ENCODE results near the gene PYM1. TPM values are rescaled to one million over a fixed set of nuclear protein-coding genes. Genes with fewer than 3 reads are reported as not detected.

Gene PYM1
- polyA plus RNA-seq (ENCODE audit: low read depth in 6 of 6) = 10 to 100 TPM; 60.7 to 88.1 (median 76.5) TPM

- peak; percentile 45 for DNase-seq
- H3K36me3 Mint-ChIP-seq = peaks cover 0 to 10% of the 10 kb centered on the region in 2 donors
- ATAC-seq (ENCODE audit: low read depth in 2 of 2) = peak; percentile 2 to 9
- peak within 1 kb of the TSS; percentile 94 to 100 (median 99) for H3K4me3 Mint-ChIP-seq
- peak within 1 kb of the TSS; percentile 97 to 99 (median 98) for H3K27ac Mint-ChIP-seq
- peaks cover 57 to 72% (median 69%) of the 10 kb centered on the region in 3 donors for H3K4me1 Mint-ChIP-seq
- no peaks in the 10 kb centered on the region for H3K9me3 Mint-ChIP-seq
- no peaks in the 10 kb centered on the region for H3K27me3 Mint-ChIP-seq
Observed at GRCh38 chr12:55927588-55928502, at the start of gene PYM1. TSS of gene PYM1 (minus strand) at chr12:55927894. CDS start at chr12:55927761, 133 bp downstream.

GRCh38 chr12:55974308-55974730, 46.6 kb upstream of the PYM1 start:
- Mint-ChIP-seq H3K36me3 (peaks cover 0 to 4% of the 10 kb centered on the region in 2 donors), H3K4me1 (peaks cover 20 to 26% (median 21%) of the 10 kb centered on the region in 3 donors), H3K27ac (no peak overlapping the region), H3K27me3 (no peaks in the 10 kb centered on the region), H3K9me3 (no peaks in the 10 kb centered on the region), H3K4me3 (no peak overlapping the region)
- DNase-seq (no peak), ATAC-seq (ENCODE audit: low read depth in 2 of 2) (peak; percentile 3 to 6)

DNA sequence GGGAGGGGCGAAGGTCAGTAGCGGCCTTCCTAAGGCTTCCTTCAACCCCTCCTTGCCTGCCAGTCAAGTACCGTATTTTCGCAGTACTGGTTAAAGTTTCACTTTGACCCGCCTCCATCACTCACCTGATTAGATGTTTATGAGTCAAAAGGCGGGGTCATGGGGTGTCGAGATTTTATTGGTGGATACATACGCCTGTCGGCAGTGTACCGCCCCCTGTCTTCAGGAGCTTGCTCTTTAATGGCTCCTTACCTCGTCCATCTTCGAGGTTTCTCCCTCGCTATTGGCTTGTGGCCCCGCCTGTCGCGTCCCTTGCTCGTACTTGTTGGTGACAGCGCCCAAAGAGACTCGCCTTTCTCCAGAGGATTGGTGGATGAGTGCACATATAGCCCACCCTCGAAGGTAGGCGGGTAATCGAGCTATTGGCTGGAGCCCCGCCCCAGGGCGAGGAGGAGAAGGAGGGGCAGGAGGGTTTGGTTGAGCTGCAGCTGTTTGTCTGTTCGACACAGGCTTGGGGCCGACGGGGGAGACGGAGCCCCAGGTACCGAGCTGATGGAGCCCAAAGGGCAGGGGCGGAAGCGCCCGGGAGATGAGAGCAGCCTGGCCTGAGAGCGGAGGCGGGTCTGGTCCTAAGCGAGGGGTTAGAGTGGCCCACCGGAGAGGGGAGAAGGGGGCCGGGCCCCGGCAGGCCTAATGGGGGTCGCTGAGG, 46.1 kb upstream of the PYM1 start, which contains the start of gene RAB5B:
TSS of gene RAB5B (plus strand) at position 480 of the 709 bp plus-strand sequence. CDS start 12,883 bp downstream, outside the sequence.
- H3K4me3 Mint-ChIP-seq = no peak within 1 kb of the TSS
- H3K4me1 Mint-ChIP-seq = peaks cover 14 to 21% (median 17%) of the 10 kb centered on the region in 3 donors
- H3K9me3 Mint-ChIP-seq = no peaks in the 10 kb centered on the region
- no peaks in the 10 kb centered on the region for H3K36me3 Mint-ChIP-seq
- no peaks in the 10 kb centered on the region for H3K27me3 Mint-ChIP-seq
- DNase-seq = peak; percentile 97
- ATAC-seq (ENCODE audit: low read depth in 2 of 2) = peak; percentile 86 to 90
- no peak within 1 kb of the TSS for H3K27ac Mint-ChIP-seq

GRCh38 chr12:55972911-55973598, 45.4 kb upstream of the PYM1 start:
- Mint-ChIP-seq H3K27me3 (no peaks in the 10 kb centered on the region), H3K4me3 (no peak overlapping the region), H3K27ac (no peak overlapping the region), H3K9me3 (no peaks in the 10 kb centered on the region), H3K4me1 (peaks cover 13 to 18% (median 17%) of the 10 kb centered on the region in 3 donors), H3K36me3 (no peaks in the 10 kb centered on the region)
- DNase-seq = no peak
- no peak for ATAC-seq (ENCODE audit: low read depth in 2 of 2)

GRCh38 chr12:55972456-55972855, 44.8 kb upstream of the PYM1 start:
- Mint-ChIP-seq H3K36me3 (no peaks in the 10 kb centered on the region), H3K27ac (peak overlapping the region in 3 of 6 donors; percentile 10 to 84 (median 67)), H3K4me3 (peak overlapping the region in 1 of 8 donors; percentile 29), H3K4me1 (peaks cover 15 to 24% (median 19%) of the 10 kb centered on the region in 3 donors), H3K9me3 (no peaks in the 10 kb centered on the region), H3K27me3 (no peaks in the 10 kb centered on the region)
- no peak for ATAC-seq (ENCODE audit: low read depth in 2 of 2)
- no peak for DNase-seq

DNA sequence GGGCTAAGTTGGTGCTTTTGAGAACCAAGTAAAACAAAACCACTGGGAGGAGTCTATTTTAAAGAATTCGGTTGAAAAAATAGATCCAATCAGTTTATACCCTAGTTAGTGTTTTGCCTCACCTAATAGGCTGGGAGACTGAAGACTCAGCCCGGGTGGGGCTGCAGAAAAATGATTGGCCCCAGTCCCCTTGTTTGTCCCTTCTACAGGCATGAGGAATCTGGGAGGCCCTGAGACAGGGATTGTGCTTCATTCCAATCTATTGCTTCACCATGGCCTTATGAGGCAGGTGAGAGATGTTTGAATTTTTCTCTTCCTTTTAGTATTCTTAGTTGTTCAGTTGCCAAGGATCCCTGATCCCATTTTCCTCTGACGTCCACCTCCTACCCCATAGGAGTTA, 44.3 kb upstream of the PYM1 start:
- peak overlapping the region in 3 of 6 donors; percentile 10 to 84 (median 67) for H3K27ac Mint-ChIP-seq
- DNase-seq (no peak), ATAC-seq (ENCODE audit: low read depth in 2 of 2) (no peak)
- H3K27me3 Mint-ChIP-seq = no peaks in the 10 kb centered on the region
- no peaks in the 10 kb centered on the region for H3K36me3 Mint-ChIP-seq
- H3K4me3 Mint-ChIP-seq = peak overlapping the region in 1 of 8 donors; percentile 29
- no peaks in the 10 kb centered on the region for H3K9me3 Mint-ChIP-seq
- peaks cover 19 to 25% (median 20%) of the 10 kb centered on the region in 3 donors for H3K4me1 Mint-ChIP-seq

DNA sequence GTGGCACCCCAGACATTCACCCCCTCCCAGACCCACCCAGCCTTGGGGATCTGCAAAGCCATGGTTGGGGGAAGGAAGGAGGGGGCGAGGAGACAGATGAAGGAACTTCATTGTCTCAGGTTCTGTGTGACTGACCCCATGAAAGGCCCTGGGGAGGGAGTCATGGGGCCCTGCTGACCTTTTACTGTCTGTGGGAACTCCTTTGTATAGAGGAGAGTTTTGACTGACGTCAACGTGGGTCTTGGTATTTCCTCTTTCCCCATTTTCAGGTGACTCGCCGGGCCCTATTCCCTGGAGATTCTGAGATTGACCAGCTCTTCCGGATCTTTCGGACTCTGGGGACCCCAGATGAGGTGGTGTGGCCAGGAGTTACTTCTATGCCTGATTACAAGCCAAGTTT, 43.1 kb upstream of the PYM1 start:
- Mint-ChIP-seq H3K4me1 (peaks cover 24 to 29% (median 25%) of the 10 kb centered on the region in 3 donors), H3K27ac (peak overlapping the region in 1 of 6 donors; percentile 16), H3K27me3 (no peaks in the 10 kb centered on the region), H3K36me3 (no peaks in the 10 kb centered on the region), H3K9me3 (no peaks in the 10 kb centered on the region), H3K4me3 (no peak overlapping the region)
- ATAC-seq (ENCODE audit: low read depth in 2 of 2) (no peak), DNase-seq (no peak)

GRCh38 chr12:55969356-55969755, 41.7 kb upstream of the PYM1 start:
- Mint-ChIP-seq H3K27me3 (no peaks in the 10 kb centered on the region), H3K4me1 (peaks cover 29 to 36% (median 30%) of the 10 kb centered on the region in 3 donors), H3K4me3 (peak overlapping the region in 1 of 8 donors; percentile 93), H3K27ac (no peak overlapping the region), H3K9me3 (no peaks in the 10 kb centered on the region), H3K36me3 (no peaks in the 10 kb centered on the region)
- ATAC-seq (ENCODE audit: low read depth in 2 of 2) = no peak
- DNase-seq = no peak

- Mint-ChIP-seq H3K27ac (peak within 1 kb of the TSS; percentile 82 to 92 (median 90)), H3K4me1 (peaks cover 29 to 31% (median 30%) of the 10 kb centered on the region in 3 donors), H3K9me3 (no peaks in the 10 kb centered on the region), H3K27me3 (no peaks in the 10 kb centered on the region), H3K36me3 (no peaks in the 10 kb centered on the region), H3K4me3 (peak within 1 kb of the TSS; percentile 92 to 97 (median 94))
- DNase-seq (peak; percentile 83), ATAC-seq (ENCODE audit: low read depth in 2 of 2) (peak; percentile 96 to 98)
Observed at GRCh38 chr12:55966408-55967281, 39.0 kb upstream of the PYM1 start, which contains the start of gene CDK2. TSS of gene CDK2 (plus strand) at chr12:55966830. CDS start at chr12:55967009, 179 bp downstream.

- peak within 1 kb of the TSS; percentile 92 to 97 (median 94) for H3K4me3 Mint-ChIP-seq
- H3K27me3 Mint-ChIP-seq = no peaks in the 10 kb centered on the region
- peak within 1 kb of the TSS; percentile 82 to 92 (median 90) for H3K27ac Mint-ChIP-seq
- H3K36me3 Mint-ChIP-seq = no peaks in the 10 kb centered on the region
- H3K9me3 Mint-ChIP-seq = no peaks in the 10 kb centered on the region
- no peak for DNase-seq
- peaks cover 29 to 31% (median 30%) of the 10 kb centered on the region in 3 donors for H3K4me1 Mint-ChIP-seq
- ATAC-seq (ENCODE audit: low read depth in 2 of 2) = peak; percentile 15
Observed at GRCh38 chr12:55965941-55966407, 38.3 kb upstream of the PYM1 start, which contains the start of gene PMEL. TSS of gene PMEL (minus strand) at chr12:55966042. CDS start at chr12:55966011, 31 bp downstream.

GRCh38 chr12:55965240-55965639, 37.5 kb upstream of the PYM1 start:
- H3K27me3 Mint-ChIP-seq = no peaks in the 10 kb centered on the region
- H3K4me3 Mint-ChIP-seq = peak overlapping the region; percentile 29 to 97 (median 94)
- H3K27ac Mint-ChIP-seq = peak overlapping the region in 2 of 6 donors; percentile 44 to 69
- H3K36me3 Mint-ChIP-seq = no peaks in the 10 kb centered on the region
- H3K4me1 Mint-ChIP-seq = peaks cover 29 to 31% (median 30%) of the 10 kb centered on the region in 3 donors
- ATAC-seq (ENCODE audit: low read depth in 2 of 2) (no peak), DNase-seq (no peak)
- H3K9me3 Mint-ChIP-seq = no peaks in the 10 kb centered on the region

DNA sequence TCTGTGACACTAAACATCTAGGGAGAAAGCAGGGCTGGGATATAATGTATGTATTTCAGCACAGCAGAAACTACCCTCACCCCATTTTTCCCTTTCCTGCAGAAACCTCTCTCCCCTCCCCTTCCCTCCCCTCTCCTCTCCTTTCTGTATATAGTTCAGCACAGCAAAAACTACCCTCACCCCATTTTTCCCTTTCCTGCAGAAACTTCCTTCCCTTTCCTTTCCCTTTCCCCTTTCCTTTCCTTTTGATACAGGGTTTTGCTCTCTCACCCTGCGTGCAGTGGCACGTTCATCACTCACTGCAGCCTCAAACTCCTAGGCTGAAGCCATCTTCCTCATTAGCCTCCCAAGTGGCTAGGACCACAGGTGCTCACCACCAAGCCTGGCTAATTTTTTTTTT, 36.1 kb upstream of the PYM1 start:
- Mint-ChIP-seq H3K27me3 (no peaks in the 10 kb centered on the region), H3K27ac (no peak overlapping the region), H3K4me1 (peaks cover 29 to 31% (median 30%) of the 10 kb centered on the region in 3 donors), H3K36me3 (no peaks in the 10 kb centered on the region), H3K9me3 (no peaks in the 10 kb centered on the region), H3K4me3 (peak overlapping the region in 1 of 8 donors; percentile 30)
- DNase-seq (no peak), ATAC-seq (ENCODE audit: low read depth in 2 of 2) (no peak)

Data from naive B cell (primary cell).